Measurements from ENCODE around the gene KIF1B. TPM values are rescaled to one million over a fixed set of nuclear protein-coding genes. Genes with fewer than 3 reads are reported as not detected.
"Not testable (repeated sequence)": the region's sequence is repeated elsewhere in the genome, so short reads cannot be mapped to it uniquely, and the experiment has no call there.

Gene KIF1B
- total and polyA plus RNA-seq, 4 experiments from 2014 or later, result 1.3 to 18.1 (median 10.8) TPM

DNA sequence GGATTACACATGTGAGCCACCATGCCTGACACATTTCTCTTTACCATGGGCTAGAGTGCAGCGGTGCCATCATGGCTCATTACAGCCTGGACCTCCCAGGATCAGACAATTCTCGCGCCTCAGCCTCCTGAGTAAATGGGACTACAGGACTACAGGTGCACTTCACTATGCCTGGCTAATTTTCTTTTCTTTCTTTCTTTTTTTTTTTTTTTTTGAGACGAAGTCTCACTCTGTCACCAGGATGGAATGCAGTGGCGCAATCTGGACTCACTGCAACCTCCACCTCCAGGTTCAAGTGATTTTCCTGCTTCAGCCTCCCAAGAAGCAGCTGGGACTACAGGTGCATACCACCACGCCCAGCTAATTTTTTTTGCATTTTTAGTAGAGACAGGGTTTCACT, 14.8 kb upstream of the KIF1B start:
- Histone ChIP-seq H3K27me3 (ENCODE audit: insufficient read depth, low read length) (no peaks in the 10 kb centered on the region), H3K9me3 (ENCODE audit: control insufficient read depth in 1 of 2, low read length in 2 of 2) (no peaks in the 10 kb centered on the region), H3K36me3 (ENCODE audit: insufficient read depth, low read length) (no peaks in the 10 kb centered on the region), H3K27ac (ENCODE audit: low read depth, low read length) (no peak overlapping the region), H3K4me3 (ENCODE audit: low read length in 2 of 2) (no peak overlapping the region), H3K4me1 (ENCODE audit: insufficient read depth, low read length) (no peaks in the 10 kb centered on the region)
- intact Hi-C loops (cut with micrococcal nuclease), result no loop called here
- no peaks in the 10 kb centered on the region for H3K36me3 Mint-ChIP-seq
- ChIA-PET POLR2A (ENCODE audit: partially characterized antibody) (no interaction called here), CTCF (ENCODE audit: partially characterized antibody) (no interaction called here)
- DNase-seq, result no peak
- H3K9me3 Mint-ChIP-seq, result no peaks in the 10 kb centered on the region
- H3K4me1 Mint-ChIP-seq, result no peaks in the 10 kb centered on the region
- peaks cover 0 to 3% of the 10 kb centered on the region in 2 donors for H3K27me3 Mint-ChIP-seq
- H3K4me3 Mint-ChIP-seq, result no peak overlapping the region
- H3K27ac Mint-ChIP-seq, result peak overlapping the region in 1 of 7 donors; percentile 8

DNA sequence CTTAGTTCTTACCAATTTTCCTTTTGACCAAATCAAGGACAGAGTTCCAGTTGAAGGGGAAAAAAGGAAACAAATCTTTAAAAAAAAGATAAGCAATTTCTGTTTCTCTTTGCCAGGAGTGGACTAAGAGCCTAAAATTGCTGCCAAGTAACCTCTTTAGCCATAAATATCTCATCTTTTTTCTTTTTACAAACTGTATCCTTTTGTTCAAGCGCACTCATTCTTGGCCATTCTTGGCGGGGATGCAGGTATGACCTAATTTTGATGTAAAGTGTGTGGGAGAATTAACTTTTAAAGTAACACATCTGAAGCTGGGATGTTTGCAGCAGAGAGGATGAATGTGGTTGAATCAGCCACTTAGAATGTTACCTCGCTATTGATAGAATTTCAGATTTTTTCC, 13.4 kb upstream of the KIF1B start:
- Histone ChIP-seq H3K4me3 (ENCODE audit: low read length in 2 of 2) (no peak overlapping the region), H3K4me1 (ENCODE audit: insufficient read depth, low read length) (no peaks in the 10 kb centered on the region), H3K9me3 (ENCODE audit: control insufficient read depth in 1 of 2, low read length in 2 of 2) (no peaks in the 10 kb centered on the region), H3K27ac (ENCODE audit: low read depth, low read length) (no peak overlapping the region), H3K36me3 (ENCODE audit: insufficient read depth, low read length) (no peaks in the 10 kb centered on the region), H3K27me3 (ENCODE audit: insufficient read depth, low read length) (no peaks in the 10 kb centered on the region)
- intact Hi-C loops (cut with micrococcal nuclease), result no loop called here
- ChIA-PET CTCF (ENCODE audit: partially characterized antibody) (interaction anchor here (0.9 kb wide), 1 partner anchor 13 kb away, joined by 3 read pairs; the partner anchor contains the start of gene KIF1B), POLR2A (ENCODE audit: partially characterized antibody) (no interaction called here)
- Mint-ChIP-seq H3K9me3 (no peaks in the 10 kb centered on the region), H3K27ac (no peak overlapping the region), H3K36me3 (no peaks in the 10 kb centered on the region), H3K4me1 (no peaks in the 10 kb centered on the region), H3K4me3 (no peak overlapping the region), H3K27me3 (peaks cover 0 to 3% of the 10 kb centered on the region in 2 donors)
- DNase-seq, result no peak

DNA sequence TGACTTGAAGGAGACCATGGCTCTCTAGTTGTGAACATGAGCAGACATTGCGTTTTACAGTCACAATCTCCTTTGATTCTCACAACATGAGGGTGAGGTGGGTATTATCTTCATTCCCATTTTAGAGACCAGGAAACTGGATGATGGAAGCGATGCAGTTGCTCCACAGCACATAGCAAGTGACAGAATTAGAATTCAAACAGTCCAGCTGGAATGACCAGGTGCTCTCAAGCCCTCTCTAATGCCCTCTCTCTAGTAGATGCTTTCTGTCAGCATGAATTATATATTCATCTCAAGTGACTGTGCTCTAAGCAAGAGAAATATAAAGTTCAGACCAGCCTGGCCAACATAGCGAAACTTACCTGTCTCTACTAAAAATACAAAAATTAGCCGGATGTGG, 9.8 kb upstream of the KIF1B start:
- intact Hi-C loops (cut with micrococcal nuclease), result no loop called here
- ChIA-PET POLR2A (ENCODE audit: partially characterized antibody) (no interaction called here), CTCF (ENCODE audit: partially characterized antibody) (interaction anchor here (1.3 to 2.0 kb wide), 2 partner anchors 9 to 13 kb away, joined by 4 to 13 read pairs; partner anchors contain the start of gene KIF1B)

DNA sequence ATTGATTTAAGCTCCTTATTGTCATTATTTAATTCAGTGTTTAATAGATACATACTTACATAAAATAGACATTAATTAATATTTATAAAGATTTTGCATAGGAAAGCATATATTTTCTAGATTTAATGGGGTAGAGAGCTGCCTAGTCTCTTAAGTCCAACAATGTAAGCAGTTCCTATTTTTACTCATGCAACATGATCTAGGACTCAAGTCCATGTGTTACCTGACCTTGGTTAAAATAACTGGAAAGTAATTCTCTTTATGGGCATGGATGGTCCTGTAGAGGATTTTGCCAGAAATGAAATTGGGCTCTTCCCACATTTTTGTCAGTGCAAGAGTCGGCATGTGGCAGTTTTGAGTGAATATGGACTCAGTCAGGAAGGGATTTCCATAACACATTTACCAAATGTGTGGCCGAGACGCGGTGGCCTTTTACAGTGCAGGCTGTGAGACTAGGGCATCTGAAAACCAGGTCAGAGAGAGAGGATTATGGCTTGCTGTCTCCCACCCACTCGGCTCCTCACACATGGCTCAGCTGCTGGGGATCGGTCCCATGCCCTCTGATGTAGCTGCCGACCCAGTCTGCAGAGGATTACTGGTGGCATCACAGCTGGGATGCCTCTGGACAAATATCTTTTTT, 6.2 kb upstream of the KIF1B start:
- H3K9me3 Mint-ChIP-seq, result no peaks in the 10 kb centered on the region
- ChIA-PET CTCF (ENCODE audit: partially characterized antibody) (interaction anchor here (1.4 kb wide), 1 partner anchor 9 kb away, joined by 4 read pairs; no protein-coding TSS in a partner anchor), POLR2A (ENCODE audit: partially characterized antibody) (no interaction called here)
- peaks cover 0 to under 1% (median under 1%) of the 10 kb centered on the region in 4 donors for H3K4me1 Mint-ChIP-seq
- no peak overlapping the region for H3K27ac Mint-ChIP-seq
- intact Hi-C loops (cut with micrococcal nuclease), result no loop called here
- Histone ChIP-seq H3K9me3 (ENCODE audit: control insufficient read depth in 1 of 2, low read length in 2 of 2) (no peaks in the 10 kb centered on the region), H3K27me3 (ENCODE audit: insufficient read depth, low read length) (no peaks in the 10 kb centered on the region), H3K4me1 (ENCODE audit: insufficient read depth, low read length) (no peaks in the 10 kb centered on the region), H3K4me3 (ENCODE audit: low read length in 2 of 2) (no peak overlapping the region), H3K27ac (ENCODE audit: low read depth, low read length) (no peak overlapping the region), H3K36me3 (ENCODE audit: insufficient read depth, low read length) (no peaks in the 10 kb centered on the region)
- peaks cover 0 to 3% of the 10 kb centered on the region in 2 donors for H3K27me3 Mint-ChIP-seq
- no peaks in the 10 kb centered on the region for H3K36me3 Mint-ChIP-seq
- no peak for DNase-seq
- H3K4me3 Mint-ChIP-seq, result no peak overlapping the region

More for the DNA sequence above, 9.8 kb upstream of the KIF1B start:
- H3K9me3 Mint-ChIP-seq, result no peaks in the 10 kb centered on the region
- Histone ChIP-seq H3K4me1 (ENCODE audit: insufficient read depth, low read length) (no peaks in the 10 kb centered on the region), H3K4me3 (ENCODE audit: low read length in 2 of 2) (no peak overlapping the region), H3K36me3 (ENCODE audit: insufficient read depth, low read length) (no peaks in the 10 kb centered on the region), H3K27me3 (ENCODE audit: insufficient read depth, low read length) (no peaks in the 10 kb centered on the region), H3K27ac (ENCODE audit: low read depth, low read length) (no peak overlapping the region), H3K9me3 (ENCODE audit: control insufficient read depth in 1 of 2, low read length in 2 of 2) (no peaks in the 10 kb centered on the region)
- DNase-seq, result no peak
- no peak overlapping the region for H3K27ac Mint-ChIP-seq
- H3K4me1 Mint-ChIP-seq, result no peaks in the 10 kb centered on the region
- no peak overlapping the region for H3K4me3 Mint-ChIP-seq
- peaks cover 3% of the 10 kb centered on the region in 2 donors for H3K27me3 Mint-ChIP-seq
- no peaks in the 10 kb centered on the region for H3K36me3 Mint-ChIP-seq

DNA sequence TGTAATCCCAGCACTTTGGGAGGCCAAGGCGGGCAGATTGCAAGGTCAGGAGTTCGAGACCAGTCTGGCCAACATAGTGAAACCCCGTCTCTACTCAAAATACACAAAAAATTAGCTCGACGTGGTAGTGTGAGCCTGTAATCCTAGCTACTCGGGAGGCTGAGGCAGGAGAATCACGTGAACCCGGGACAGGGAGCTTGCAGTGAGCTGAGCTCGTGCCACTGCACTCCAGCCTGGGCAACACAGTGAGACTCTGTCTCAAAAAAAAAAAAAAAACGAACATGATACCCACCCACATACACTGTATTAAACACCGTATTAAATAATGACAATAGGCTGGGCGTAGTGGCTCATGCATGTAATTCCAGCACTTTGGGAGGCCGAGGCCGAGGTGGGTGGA, 5.2 kb upstream of the KIF1B start:
- H3K27ac Mint-ChIP-seq; H3K27me3 Mint-ChIP-seq; H3K9me3 Mint-ChIP-seq; H3K4me1 ChIP-seq (ENCODE audit: insufficient read depth, low read length); POLR2A ChIA-PET (ENCODE audit: partially characterized antibody); H3K4me3 ChIP-seq (ENCODE audit: low read length in 2 of 2); H3K36me3 Mint-ChIP-seq; H3K27me3 ChIP-seq (ENCODE audit: insufficient read depth, low read length); H3K36me3 ChIP-seq (ENCODE audit: insufficient read depth, low read length); H3K27ac ChIP-seq (ENCODE audit: low read depth, low read length); H3K9me3 ChIP-seq (ENCODE audit: control insufficient read depth in 1 of 2, low read length in 2 of 2); intact Hi-C loops (cut with micrococcal nuclease); H3K4me3 Mint-ChIP-seq; DNase-seq: not testable (repeated sequence)
- CTCF ChIA-PET (ENCODE audit: partially characterized antibody), result interaction anchor here (1.4 kb wide), 1 partner anchor 8 kb away, joined by 4 read pairs; no protein-coding TSS in a partner anchor
- peaks cover 0 to 10% (median 7%) of the 10 kb centered on the region in 4 donors for H3K4me1 Mint-ChIP-seq

DNA sequence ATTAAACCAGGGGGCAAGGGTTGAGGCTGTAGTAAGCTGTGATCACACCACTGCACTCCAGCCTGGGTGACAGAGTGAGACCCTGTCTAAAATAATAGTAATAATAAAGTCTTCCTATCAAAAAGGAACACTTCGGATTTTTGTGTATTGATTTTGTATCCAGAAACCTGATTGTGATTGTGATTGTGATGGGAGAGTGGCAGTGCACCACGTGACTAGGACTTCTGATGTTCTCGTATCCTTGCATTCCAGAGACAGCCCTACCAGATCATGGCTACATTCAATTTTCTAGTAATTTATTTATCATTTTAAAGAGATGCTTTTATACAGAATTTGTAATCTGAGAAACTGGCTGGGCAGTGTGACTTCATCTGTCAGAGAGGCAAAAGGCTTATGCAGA, 2.6 kb upstream of the KIF1B start:
- Histone ChIP-seq H3K27ac (ENCODE audit: low read depth, low read length) (no peak overlapping the region), H3K27me3 (ENCODE audit: insufficient read depth, low read length) (no peaks in the 10 kb centered on the region), H3K4me1 (ENCODE audit: insufficient read depth, low read length) (peaks cover 17% of the 10 kb centered on the region), H3K4me3 (ENCODE audit: low read length in 2 of 2) (no peak overlapping the region), H3K36me3 (ENCODE audit: insufficient read depth, low read length) (no peaks in the 10 kb centered on the region), H3K9me3 (ENCODE audit: control insufficient read depth in 1 of 2, low read length in 2 of 2) (no peaks in the 10 kb centered on the region)
- ChIA-PET CTCF (ENCODE audit: partially characterized antibody) (interaction anchor here (0.5 to 3.1 kb wide), 6 partner anchors 10 to 221 kb away, joined by 3 to 39 read pairs (median 10); partner anchors contain the start of gene CENPS), POLR2A (ENCODE audit: partially characterized antibody) (interaction anchor here (1.1 kb wide), 1 partner anchor 222 kb away, joined by 4 read pairs; the partner anchor contains the start of gene CENPS)
- intact Hi-C loops (cut with micrococcal nuclease), result no loop called here
- Mint-ChIP-seq H3K9me3 (no peaks in the 10 kb centered on the region), H3K36me3 (peaks cover 0 to 9% of the 10 kb centered on the region in 2 donors), H3K4me3 (no peak overlapping the region), H3K27me3 (peaks cover 0 to 6% of the 10 kb centered on the region in 2 donors), H3K27ac (no peak overlapping the region), H3K4me1 (peaks cover 10 to 25% (median 19%) of the 10 kb centered on the region in 4 donors)
- no peak for DNase-seq

DNA sequence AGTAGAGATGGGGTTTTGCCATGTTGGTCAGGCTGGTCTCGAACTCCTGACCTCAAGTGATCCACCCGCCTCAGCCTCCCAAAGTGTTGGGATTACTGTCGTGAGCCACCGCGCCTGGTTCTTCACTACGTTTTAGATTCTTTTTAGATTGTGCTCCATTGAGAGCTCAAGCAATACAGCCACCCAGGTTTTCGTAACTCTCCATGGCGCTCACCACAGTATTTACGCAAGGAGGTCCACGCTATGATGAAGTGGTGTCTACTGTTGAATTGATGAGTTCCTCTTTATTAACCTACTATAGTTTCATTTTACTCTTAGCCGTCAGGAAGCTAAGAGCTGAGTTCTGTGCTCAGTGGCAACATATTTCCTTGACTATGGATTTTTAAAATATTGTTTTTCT, 1.8 kb upstream of the KIF1B start:
- intact Hi-C loops (cut with micrococcal nuclease), result no loop called here
- ChIA-PET POLR2A (ENCODE audit: partially characterized antibody) (interaction anchor here (0.7 to 1.1 kb wide), 2 partner anchors 199 to 221 kb away, joined by 3 to 4 read pairs; partner anchors contain the start of gene CENPS), CTCF (ENCODE audit: partially characterized antibody) (interaction anchor here (0.6 to 3.1 kb wide), 14 partner anchors 9 to 221 kb away, joined by 3 to 39 read pairs (median 5); partner anchors contain the start of gene CENPS)
- no peak for DNase-seq
- H3K4me1 Mint-ChIP-seq, result peaks cover 10 to 29% (median 22%) of the 10 kb centered on the region in 4 donors
- Histone ChIP-seq H3K27me3 (ENCODE audit: insufficient read depth, low read length) (no peaks in the 10 kb centered on the region), H3K36me3 (ENCODE audit: insufficient read depth, low read length) (no peaks in the 10 kb centered on the region), H3K9me3 (ENCODE audit: control insufficient read depth in 1 of 2, low read length in 2 of 2) (no peaks in the 10 kb centered on the region), H3K27ac (ENCODE audit: low read depth, low read length) (no peak overlapping the region), H3K4me3 (ENCODE audit: low read length in 2 of 2) (no peak overlapping the region), H3K4me1 (ENCODE audit: insufficient read depth, low read length) (peaks cover 17% of the 10 kb centered on the region)
- H3K27ac Mint-ChIP-seq, result peak overlapping the region in 1 of 7 donors; percentile 84
- H3K9me3 Mint-ChIP-seq, result no peaks in the 10 kb centered on the region
- H3K4me3 Mint-ChIP-seq, result peak overlapping the region in 3 of 8 donors; percentile 31 to 38 (median 35)
- peaks cover 0 to 3% of the 10 kb centered on the region in 2 donors for H3K27me3 Mint-ChIP-seq
- H3K36me3 Mint-ChIP-seq, result peaks cover 0 to 9% of the 10 kb centered on the region in 2 donors

Data from CD4-positive, alpha-beta memory T cell (primary cell).